Hepatocyte (in vitro differentiated cells): ENCODE data around the gene BCAS4.

Experiments used
- EZH2 ChIP-seq: fragments of 200-600 bp; sonication (generic); IDR thresholded peaks from 2 replicates; pipeline ENCODE4 v1.6.1; 2016; ENCODE audit warnings: antibody characterized with exemption, mild to moderate bottlenecking, borderline replicate concordance
- TF ChIP-seq, protein P1 (sequence below): fragments of 200-600 bp; sonication (generic); IDR thresholded peaks from 2 replicates; pipeline ENCODE4 v1.5.1; 2016; ENCODE audit warnings: antibody characterized with exemption, mild to moderate bottlenecking; ENCODE audit not compliant: poor library complexity

DNA sequence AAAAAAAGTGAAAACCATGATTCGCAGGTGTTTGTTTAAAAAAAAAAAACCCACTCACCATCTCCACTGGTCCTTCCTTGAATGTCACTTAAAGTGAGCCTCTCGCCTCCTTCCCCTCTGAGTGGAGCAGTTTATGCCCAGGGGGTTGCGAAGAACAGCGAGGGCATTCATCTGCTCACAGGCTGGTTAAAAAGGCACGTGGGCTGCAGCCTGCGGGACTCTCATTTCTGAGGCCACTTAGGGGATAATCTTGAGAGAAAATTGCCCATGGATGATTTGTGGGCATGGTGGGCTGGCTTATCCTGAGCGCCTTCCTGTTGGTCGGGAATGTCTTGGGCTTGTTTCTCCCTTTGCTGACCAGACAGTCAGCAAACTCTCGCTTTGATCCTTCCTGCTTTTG lies 18.9 kb downstream of the BCAS4 start:
- TF ChIP-seq, protein P1, sequence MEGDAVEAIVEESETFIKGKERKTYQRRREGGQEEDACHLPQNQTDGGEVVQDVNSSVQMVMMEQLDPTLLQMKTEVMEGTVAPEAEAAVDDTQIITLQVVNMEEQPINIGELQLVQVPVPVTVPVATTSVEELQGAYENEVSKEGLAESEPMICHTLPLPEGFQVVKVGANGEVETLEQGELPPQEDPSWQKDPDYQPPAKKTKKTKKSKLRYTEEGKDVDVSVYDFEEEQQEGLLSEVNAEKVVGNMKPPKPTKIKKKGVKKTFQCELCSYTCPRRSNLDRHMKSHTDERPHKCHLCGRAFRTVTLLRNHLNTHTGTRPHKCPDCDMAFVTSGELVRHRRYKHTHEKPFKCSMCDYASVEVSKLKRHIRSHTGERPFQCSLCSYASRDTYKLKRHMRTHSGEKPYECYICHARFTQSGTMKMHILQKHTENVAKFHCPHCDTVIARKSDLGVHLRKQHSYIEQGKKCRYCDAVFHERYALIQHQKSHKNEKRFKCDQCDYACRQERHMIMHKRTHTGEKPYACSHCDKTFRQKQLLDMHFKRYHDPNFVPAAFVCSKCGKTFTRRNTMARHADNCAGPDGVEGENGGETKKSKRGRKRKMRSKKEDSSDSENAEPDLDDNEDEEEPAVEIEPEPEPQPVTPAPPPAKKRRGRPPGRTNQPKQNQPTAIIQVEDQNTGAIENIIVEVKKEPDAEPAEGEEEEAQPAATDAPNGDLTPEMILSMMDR: no peak
- TF ChIP-seq EZH2: no peak
